ENCODE data around the gene LMO1. TPM values are rescaled to one million over a fixed set of nuclear protein-coding genes. Genes with fewer than 3 reads are reported as not detected.
A peak's percentile ranks its signal among the peaks of the same experiment; 100 is the strongest.

Gene LMO1
- total RNA-seq, 4 donors from 2014 or later, result not detected

DNA sequence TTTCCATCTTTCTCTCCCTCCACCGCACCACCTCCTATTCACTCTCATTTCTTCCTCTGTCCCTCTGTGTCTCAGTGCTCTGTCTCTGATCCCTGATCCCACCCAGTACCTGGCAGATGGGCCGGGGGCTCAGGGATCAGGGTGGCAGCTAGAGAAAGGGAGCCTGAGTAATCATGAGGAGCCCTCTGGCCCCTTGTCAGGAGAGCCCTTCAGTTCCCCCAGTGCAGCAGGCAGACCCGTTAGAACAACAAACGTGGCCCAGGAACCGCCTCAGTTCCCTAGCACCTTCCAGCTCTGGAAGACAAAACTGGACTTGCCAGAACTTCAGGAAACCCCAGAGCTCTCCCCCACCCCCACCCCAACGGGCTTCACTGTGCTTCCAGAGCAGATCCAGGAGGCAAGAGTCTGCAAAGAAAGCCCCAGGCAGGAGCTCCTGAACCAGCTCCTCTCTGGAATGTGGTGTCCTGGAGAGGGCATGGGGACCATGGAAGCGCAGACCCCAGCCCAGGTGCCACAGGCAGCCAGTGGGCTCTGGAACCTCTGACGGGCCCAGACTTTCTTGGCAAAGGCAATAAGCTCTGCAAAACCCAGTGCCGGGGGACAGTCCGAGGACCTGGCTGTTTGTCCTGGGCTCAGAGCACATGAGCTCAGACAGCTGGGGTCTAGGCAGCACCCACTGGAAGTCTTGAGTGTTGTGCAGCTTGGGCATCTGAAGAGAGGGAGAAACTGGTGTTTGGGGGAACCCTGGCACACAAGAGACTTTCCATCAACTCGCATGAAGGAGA lies 43.2 kb downstream of the LMO1 start:
- 82 to 85% methylated on average over 9 to 11 of the region's 11 CpGs for WGBS, 2 donors
- Histone ChIP-seq H3K9me3 (no peaks in the 10 kb centered on the region), H3K36me3 (no peaks in the 10 kb centered on the region), H3K27me3 (peaks cover 0 to 4% of the 10 kb centered on the region in 2 donors), H3K27ac (no peak overlapping the region), H3K4me3 (no peak overlapping the region), H3K4me1 (peaks cover 0 to under 1% (median 0%) of the 10 kb centered on the region in 4 donors)
- TF ChIP-seq EP300 (IDR thresholded peaks at IDR 0.05) (no peak), POLR2A (IDR thresholded peaks at IDR 0.05) (no peak), CTCF (IDR thresholded peaks at IDR 0.05) (no peak)
- DNase-seq (ENCODE audit: low spot score in 2 of 2), result no peak

- Histone ChIP-seq H3K27me3 (no peaks in the 10 kb centered on the region), H3K9me3 (no peaks in the 10 kb centered on the region), H3K27ac (no peak overlapping the region), H3K36me3 (no peaks in the 10 kb centered on the region), H3K4me1 (no peaks in the 10 kb centered on the region), H3K4me3 (no peak overlapping the region)
- TF ChIP-seq EP300 (IDR thresholded peaks at IDR 0.05), result no peak
- TF ChIP-seq CTCF (IDR thresholded peaks at IDR 0.05), result peak in 4 of 5 experiments; percentile 19 to 48 (median 31)
- no peak for TF ChIP-seq POLR2A (IDR thresholded peaks at IDR 0.05)
- DNase-seq (ENCODE audit: low spot score in 2 of 2), result peak in 1 of 2 donors; percentile 21
- 79 to 80% methylated on average over 13 to 15 of the region's 16 CpGs for WGBS, 2 donors
Measured at GRCh38 chr11:8219257-8220021, 44.2 kb downstream of the LMO1 start.

- no peaks in the 10 kb centered on the region for H3K36me3 ChIP-seq
- no peak overlapping the region for H3K27ac ChIP-seq
- H3K27me3 ChIP-seq, result no peaks in the 10 kb centered on the region
- H3K4me1 ChIP-seq, result no peaks in the 10 kb centered on the region
- TF ChIP-seq CTCF (IDR thresholded peaks at IDR 0.05) (no peak), POLR2A (IDR thresholded peaks at IDR 0.05) (no peak), EP300 (IDR thresholded peaks at IDR 0.05) (no peak)
- H3K4me3 ChIP-seq, result no peak overlapping the region
- WGBS, 2 donors, result 81 to 82% methylated on average over 11 of the region's 11 CpGs
- H3K9me3 ChIP-seq, result no peaks in the 10 kb centered on the region
- DNase-seq (ENCODE audit: low spot score in 2 of 2), result no peak
Measured at GRCh38 chr11:8218840-8219239, 44.8 kb downstream of the LMO1 start.

GRCh38 chr11:8218409-8218808 lies 45.3 kb downstream of the LMO1 start:
- Histone ChIP-seq H3K9me3 (no peaks in the 10 kb centered on the region), H3K36me3 (no peaks in the 10 kb centered on the region), H3K27ac (no peak overlapping the region), H3K4me1 (no peaks in the 10 kb centered on the region), H3K27me3 (no peaks in the 10 kb centered on the region), H3K4me3 (no peak overlapping the region)
- DNase-seq (ENCODE audit: low spot score in 2 of 2), result no peak
- WGBS, 2 donors, result 74 to 77% methylated on average over 4 of the region's 4 CpGs
- no peak for TF ChIP-seq CTCF (IDR thresholded peaks at IDR 0.05)
- no peak for TF ChIP-seq POLR2A (IDR thresholded peaks at IDR 0.05)
- TF ChIP-seq EP300 (IDR thresholded peaks at IDR 0.05), result no peak

GRCh38 chr11:8217926-8218325 lies 45.8 kb downstream of the LMO1 start:
- Histone ChIP-seq H3K4me3 (no peak overlapping the region), H3K9me3 (no peaks in the 10 kb centered on the region), H3K4me1 (no peaks in the 10 kb centered on the region), H3K27me3 (no peaks in the 10 kb centered on the region), H3K27ac (no peak overlapping the region), H3K36me3 (no peaks in the 10 kb centered on the region)
- no peak for DNase-seq (ENCODE audit: low spot score in 2 of 2)
- 73 to 76% methylated on average over 9 to 11 of the region's 11 CpGs for WGBS, 2 donors
- TF ChIP-seq EP300 (IDR thresholded peaks at IDR 0.05), result no peak
- TF ChIP-seq CTCF (IDR thresholded peaks at IDR 0.05), result no peak
- no peak for TF ChIP-seq POLR2A (IDR thresholded peaks at IDR 0.05)
